Ectodermal cell (in vitro differentiated cells): Measurements from ENCODE around the gene ST8SIA6.

Experiments
- H3K27ac ChIP-seq: 2 replicates; pipeline ENCODE4 v1.7.0; 2013; ENCODE audit warnings: mild to moderate bottlenecking, low read depth, low read length; ENCODE audit not compliant: insufficient read depth, poor library complexity, severe bottlenecking
- H3K27me3 ChIP-seq: 2 replicates; pipeline ENCODE4 v1.7.0; 2013; ENCODE audit warnings: mild to moderate bottlenecking, low read length; ENCODE audit not compliant: insufficient read depth, control insufficient read depth, poor library complexity, severe bottlenecking
- H3K36me3 ChIP-seq: one replicate; pipeline ENCODE4 v1.7.0; 2013; ENCODE audit warnings: low read length; ENCODE audit not compliant: control insufficient read depth, insufficient read depth
- H3K4me1 ChIP-seq: one replicate; pipeline ENCODE4 v1.7.0; 2013; ENCODE audit warnings: low read length; ENCODE audit not compliant: control insufficient read depth, insufficient read depth
- H3K4me3 ChIP-seq: 2 replicates; pipeline ENCODE4 v1.7.0; 2013; ENCODE audit warnings: low read depth, low read length, control low read depth; ENCODE audit not compliant: insufficient read depth
- H3K9me3 ChIP-seq: 2 replicates; pipeline ENCODE4 v1.7.0; 2013; ENCODE audit warnings: mild to moderate bottlenecking, low read length, moderate library complexity; ENCODE audit not compliant: control insufficient read depth
- WGBS, 2 experiments: methylation state at CpG; one replicate each; pipeline ENCODE4 v1.1.7; 2013; ENCODE audit warnings: missing lambda C conversion rate in 2 of 2; 5-methylcytosine and 5-hydroxymethylcytosine counted together

The ST8SIA6 gene

GRCh38 chr10:17460756-17461155 lies 6.4 kb upstream of the ST8SIA6 start:
- Histone ChIP-seq H3K4me1 (no peaks in the 10 kb centered on the region), H3K9me3 (no peaks in the 10 kb centered on the region), H3K27ac (no peak overlapping the region), H3K36me3 (no peaks in the 10 kb centered on the region), H3K27me3 (peaks cover 6% of the 10 kb centered on the region), H3K4me3 (no peak overlapping the region)

GRCh38 chr10:17457083-17457482 lies 2.7 kb upstream of the ST8SIA6 start:
- no peak overlapping the region for H3K4me3 ChIP-seq
- no peak overlapping the region for H3K27ac ChIP-seq
- H3K9me3 ChIP-seq, result no peaks in the 10 kb centered on the region
- H3K36me3 ChIP-seq, result no peaks in the 10 kb centered on the region
- H3K27me3 ChIP-seq, result peaks cover 40% of the 10 kb centered on the region
- WGBS, 2 experiments, result 73 to 76% methylated on average over 2 of the region's 2 CpGs
- no peaks in the 10 kb centered on the region for H3K4me1 ChIP-seq

GRCh38 chr10:17456032-17456548 lies 1.7 kb upstream of the ST8SIA6 start:
- Histone ChIP-seq H3K4me1 (no peaks in the 10 kb centered on the region), H3K9me3 (no peaks in the 10 kb centered on the region), H3K27ac (no peak overlapping the region), H3K4me3 (no peak overlapping the region), H3K27me3 (peaks cover 44% of the 10 kb centered on the region), H3K36me3 (no peaks in the 10 kb centered on the region)
- WGBS, 2 experiments, result 90 to 100% methylated on average over 1 to 2 of the region's 2 CpGs

GRCh38 chr10:17455015-17455520 lies 673 bp upstream of the ST8SIA6 start:
- no peak overlapping the region for H3K27ac ChIP-seq
- peaks cover 44% of the 10 kb centered on the region for H3K27me3 ChIP-seq
- no peaks in the 10 kb centered on the region for H3K4me1 ChIP-seq
- peak overlapping the region; percentile 54 for H3K4me3 ChIP-seq
- H3K9me3 ChIP-seq, result no peaks in the 10 kb centered on the region
- no peaks in the 10 kb centered on the region for H3K36me3 ChIP-seq
- WGBS, 2 experiments, result 86 to 95% methylated on average over 2 of the region's 2 CpGs

- Histone ChIP-seq H3K27ac (peak overlapping the region; percentile 12), H3K4me1 (no peaks in the 10 kb centered on the region), H3K27me3 (peaks cover 44% of the 10 kb centered on the region), H3K9me3 (no peaks in the 10 kb centered on the region), H3K4me3 (peak overlapping the region; percentile 54), H3K36me3 (no peaks in the 10 kb centered on the region)
- WGBS, 2 experiments, result 0% methylated on average over 66 of the region's 66 CpGs
Observed at GRCh38 chr10:17453373-17454091, 863 bp downstream of the ST8SIA6 start.

- Histone ChIP-seq H3K4me3 (peak overlapping the region; percentile 54), H3K27ac (no peak overlapping the region), H3K9me3 (no peaks in the 10 kb centered on the region), H3K27me3 (peaks cover 44% of the 10 kb centered on the region), H3K36me3 (peaks cover 4% of the 10 kb centered on the region), H3K4me1 (no peaks in the 10 kb centered on the region)
- WGBS, 2 experiments, result 1% methylated on average over 7 of the region's 7 CpGs
Observed at GRCh38 chr10:17453035-17453372, 1.4 kb downstream of the ST8SIA6 start.

GRCh38 chr10:17452060-17452841 lies 2.1 kb downstream of the ST8SIA6 start:
- Histone ChIP-seq H3K36me3 (peaks cover 4% of the 10 kb centered on the region), H3K27me3 (peaks cover 44% of the 10 kb centered on the region)
- 51 to 52% methylated on average over 6 of the region's 6 CpGs for WGBS, 2 experiments

GRCh38 chr10:17450024-17450423 lies 4.4 kb downstream of the ST8SIA6 start:
- Histone ChIP-seq H3K4me3 (no peak overlapping the region), H3K4me1 (no peaks in the 10 kb centered on the region), H3K9me3 (no peaks in the 10 kb centered on the region), H3K27ac (no peak overlapping the region), H3K36me3 (peaks cover 4% of the 10 kb centered on the region), H3K27me3 (peaks cover 30% of the 10 kb centered on the region)
- WGBS, 2 experiments, result 91 to 93% methylated on average over 4 of the region's 4 CpGs

More at GRCh38 chr10:17452060-17452841, 2.1 kb downstream of the ST8SIA6 start:
- H3K4me3 ChIP-seq, result no peak overlapping the region
- H3K4me1 ChIP-seq, result no peaks in the 10 kb centered on the region
- H3K27ac ChIP-seq, result no peak overlapping the region
- no peaks in the 10 kb centered on the region for H3K9me3 ChIP-seq

- Histone ChIP-seq H3K27me3 (no peaks in the 10 kb centered on the region), H3K4me3 (no peak overlapping the region), H3K4me1 (no peaks in the 10 kb centered on the region), H3K36me3 (peaks cover 4% of the 10 kb centered on the region), H3K9me3 (no peaks in the 10 kb centered on the region), H3K27ac (no peak overlapping the region)
- 77 to 83% methylated on average over 4 to 5 of the region's 5 CpGs for WGBS, 2 experiments
Observed at GRCh38 chr10:17445400-17445998, 8.9 kb downstream of the ST8SIA6 start.

- Histone ChIP-seq H3K4me3 (no peak overlapping the region), H3K27ac (no peak overlapping the region), H3K27me3 (no peaks in the 10 kb centered on the region), H3K4me1 (no peaks in the 10 kb centered on the region), H3K36me3 (peaks cover 4% of the 10 kb centered on the region), H3K9me3 (no peaks in the 10 kb centered on the region)
- 78 to 93% methylated on average over 2 of the region's 2 CpGs for WGBS, 2 experiments
Observed at GRCh38 chr10:17444388-17444714, 10.0 kb downstream of the ST8SIA6 start.
